Neural progenitor cell (in vitro differentiated cells): ENCODE measurements around the gene SNX8. TPM values are rescaled to one million over a fixed set of nuclear protein-coding genes. Genes with fewer than 3 reads are reported as not detected.
"Not testable (repeated sequence)": the region's sequence is repeated elsewhere in the genome, so short reads cannot be mapped to it uniquely, and the experiment has no call there.

ENCODE experiments used
- DNase-seq: peaks from one replicate; pipeline ENCODE4 v3.0.0-alpha.2; 2016; ENCODE audit warnings: low spot score
- H2AFZ ChIP-seq: fragments of 200-600 bp; sonication (generic); replicated peaks from 2 replicates; pipeline ENCODE4 v1.6.1; 2016; ENCODE audit warnings: antibody characterized with exemption
- H3F3A ChIP-seq: fragments of 200-600 bp; sonication (generic); 2 replicates; pipeline ENCODE4 v1.6.1; 2016; ENCODE audit warnings: antibody characterized with exemption, low read depth
- H3K27ac ChIP-seq: fragments of 200-600 bp; sonication (generic); 2 replicates; pipeline ENCODE4 v1.5.1; 2016; ENCODE audit warnings: mild to moderate bottlenecking
- H3K27me3 ChIP-seq: fragments of 200-600 bp; sonication (generic); 2 replicates; pipeline ENCODE4 v1.6.1; 2016; ENCODE audit warnings: mild to moderate bottlenecking, moderate library complexity
- H3K36me3 ChIP-seq: fragments of 200-600 bp; sonication (generic); 2 replicates; pipeline ENCODE4 v1.5.1; 2016
- H3K4me1 ChIP-seq: fragments of 200-600 bp; sonication (generic); 2 replicates; pipeline ENCODE4 v1.6.1; 2016; ENCODE audit warnings: mixed run types
- H3K4me2 ChIP-seq: fragments of 200-600 bp; sonication (generic); 2 replicates; pipeline ENCODE4 v1.6.1; 2016
- H3K4me3 ChIP-seq: fragments of 200-600 bp; sonication (generic); 2 replicates; pipeline ENCODE4 v1.5.1; 2016
- H3K79me2 ChIP-seq: fragments of 200-600 bp; sonication (generic); 2 replicates; pipeline ENCODE4 v1.6.1; 2016; ENCODE audit warnings: low read depth
- H3K9ac ChIP-seq: fragments of 200-600 bp; sonication (generic); 2 replicates; pipeline ENCODE4 v1.6.1; 2016
- H3K9me3 ChIP-seq: fragments of 200-600 bp; sonication (generic); 2 replicates; pipeline ENCODE4 v1.5.1; 2016; ENCODE audit warnings: low read depth
- H4K20me1 ChIP-seq: fragments of 200-600 bp; sonication (generic); 2 replicates; pipeline ENCODE4 v1.6.1; 2016; ENCODE audit warnings: low read depth
- H3K27ac Mint-ChIP-seq: 3 replicates; pipeline ENCODE4 v1.8.0; 2021; ENCODE audit warnings: mixed read lengths
- H3K27me3 Mint-ChIP-seq: 2 replicates; pipeline ENCODE4 v1.8.0; 2022; ENCODE audit warnings: low read depth, mild to moderate bottlenecking, inconsistent platforms, moderate library complexity, mixed read lengths; ENCODE audit not compliant: insufficient read depth
- H3K36me3 Mint-ChIP-seq: 3 replicates; pipeline ENCODE4 v1.8.0; 2021; ENCODE audit warnings: mixed read lengths
- H3K4me1 Mint-ChIP-seq: 3 replicates; pipeline ENCODE4 v1.8.0; 2021; ENCODE audit warnings: mixed read lengths
- H3K4me3 Mint-ChIP-seq: 3 replicates; pipeline ENCODE4 v1.8.0; 2021; ENCODE audit warnings: mild to moderate bottlenecking, moderate library complexity, mixed read lengths
- H3K9me3 Mint-ChIP-seq: 3 replicates; pipeline ENCODE4 v1.8.0; 2020; ENCODE audit warnings: mixed read lengths
- CTCF ChIP-seq: fragments of 200-600 bp; sonication (generic); IDR thresholded peaks from 2 replicates; pipeline ENCODE4 v1.5.1; 2017; ENCODE audit warnings: antibody characterized with exemption, mild to moderate bottlenecking
- EZH2 ChIP-seq: fragments of 200-600 bp; sonication (generic); IDR thresholded peaks from 2 replicates; pipeline ENCODE4 v1.6.1; 2017; ENCODE audit warnings: antibody characterized with exemption, mild to moderate bottlenecking, moderate library complexity
- EZH2phosphoT487 ChIP-seq: fragments of 200-600 bp; sonication (generic); IDR thresholded peaks from 2 replicates; pipeline ENCODE4 v1.6.1; 2017; ENCODE audit warnings: antibody characterized with exemption
- total RNA-seq: library from RNA; depleted of rRNA; stranded (reverse); fragments of >200 nt; gene quantifications from 2 replicates; pipeline ENCODE4 v1.2.3, GENCODE V29; 2015; ENCODE audit warnings: low replicate concordance

SNX8 gene
- total RNA-seq, 1 donor from 2014 or later: 3.6 TPM

GRCh38 chr7:2309889-2310331 lies 4.3 kb downstream of the SNX8 start:
- H3K4me3 ChIP-seq: no peak overlapping the region
- Mint-ChIP-seq H3K4me1 (peaks cover 19% of the 10 kb centered on the region), H3K27ac (peak overlapping the region; percentile 85), H3K9me3 (no peaks in the 10 kb centered on the region), H3K27me3 (peaks cover 3% of the 10 kb centered on the region), H3K4me3 (peak overlapping the region; percentile 10), H3K36me3 (peaks cover 5% of the 10 kb centered on the region)
- peaks cover 74% of the 10 kb centered on the region for H3K79me2 ChIP-seq
- no peak overlapping the region for H3K9ac ChIP-seq
- no peaks in the 10 kb centered on the region for H3K9me3 ChIP-seq
- no peaks in the 10 kb centered on the region for H4K20me1 ChIP-seq
- no peak overlapping the region for H2AFZ ChIP-seq
- TF ChIP-seq EZH2 (no peak), CTCF (no peak), EZH2phosphoT487 (no peak)
- H3K36me3 ChIP-seq: no peaks in the 10 kb centered on the region
- peaks cover 8% of the 10 kb centered on the region for H3K4me1 ChIP-seq
- H3F3A ChIP-seq: peaks cover 7% of the 10 kb centered on the region
- H3K27me3 ChIP-seq: no peaks in the 10 kb centered on the region
- H3K27ac ChIP-seq: peak overlapping the region; percentile 57
- DNase-seq: peak; percentile 87
- H3K4me2 ChIP-seq: peak overlapping the region; percentile 44

GRCh38 chr7:2307690-2308107 lies 6.5 kb downstream of the SNX8 start:
- peaks cover 16% of the 10 kb centered on the region for H3K4me1 Mint-ChIP-seq
- Histone ChIP-seq H2AFZ (no peak overlapping the region), H3K36me3 (no peaks in the 10 kb centered on the region), H3K9me3 (no peaks in the 10 kb centered on the region), H3K27ac (no peak overlapping the region), H3K27me3 (no peaks in the 10 kb centered on the region), H3F3A (no peaks in the 10 kb centered on the region), H3K4me2 (no peak overlapping the region), H3K79me2 (peaks cover 66% of the 10 kb centered on the region), H3K4me3 (no peak overlapping the region), H3K4me1 (peaks cover 8% of the 10 kb centered on the region), H3K9ac (no peak overlapping the region), H4K20me1 (no peaks in the 10 kb centered on the region)
- TF ChIP-seq EZH2phosphoT487 (no peak), CTCF (no peak), EZH2 (no peak)
- DNase-seq: no peak
- no peak overlapping the region for H3K4me3 Mint-ChIP-seq
- H3K27ac Mint-ChIP-seq: no peak overlapping the region
- H3K9me3 Mint-ChIP-seq: peaks cover 4% of the 10 kb centered on the region
- peaks cover 5% of the 10 kb centered on the region for H3K36me3 Mint-ChIP-seq
- H3K27me3 Mint-ChIP-seq: peaks cover 3% of the 10 kb centered on the region

- Mint-ChIP-seq H3K27me3 (peaks cover 3% of the 10 kb centered on the region), H3K27ac (peak overlapping the region; percentile 74), H3K36me3 (no peaks in the 10 kb centered on the region), H3K4me1 (peaks cover 11% of the 10 kb centered on the region), H3K4me3 (no peak overlapping the region), H3K9me3 (peaks cover 5% of the 10 kb centered on the region)
- Histone ChIP-seq H3K27ac (no peak overlapping the region), H3F3A (no peaks in the 10 kb centered on the region), H3K79me2 (peaks cover 61% of the 10 kb centered on the region), H2AFZ (no peak overlapping the region), H3K36me3 (no peaks in the 10 kb centered on the region), H3K4me3 (no peak overlapping the region), H3K4me2 (no peak overlapping the region), H4K20me1 (no peaks in the 10 kb centered on the region), H3K27me3 (no peaks in the 10 kb centered on the region), H3K9ac (no peak overlapping the region), H3K4me1 (peaks cover 8% of the 10 kb centered on the region), H3K9me3 (no peaks in the 10 kb centered on the region)
- DNase-seq: no peak
- no peak for TF ChIP-seq EZH2
- no peak for TF ChIP-seq CTCF
- no peak for TF ChIP-seq EZH2phosphoT487
Observed at GRCh38 chr7:2306688-2307087, 7.6 kb downstream of the SNX8 start.

- H3K4me3 Mint-ChIP-seq, H3K4me3 ChIP-seq, H3K36me3 ChIP-seq, H2AFZ ChIP-seq, H3K4me1 ChIP-seq, H3K27me3 Mint-ChIP-seq, H3K9me3 ChIP-seq, H3K27ac ChIP-seq, H4K20me1 ChIP-seq, H3K27ac Mint-ChIP-seq, DNase-seq, H3K9ac ChIP-seq, H3K27me3 ChIP-seq, H3F3A ChIP-seq, H3K4me2 ChIP-seq, H3K36me3 Mint-ChIP-seq: not testable (repeated sequence)
- Mint-ChIP-seq H3K4me1 (peaks cover 19% of the 10 kb centered on the region), H3K9me3 (peaks cover 13% of the 10 kb centered on the region)
- H3K79me2 ChIP-seq: peaks cover 54% of the 10 kb centered on the region
Observed at GRCh38 chr7:2305258-2305657, 9.0 kb downstream of the SNX8 start.

- H3K36me3 ChIP-seq, H3K27me3 Mint-ChIP-seq, H3K36me3 Mint-ChIP-seq, H3K27ac Mint-ChIP-seq, H3K27ac ChIP-seq, H3K9ac ChIP-seq, H3K9me3 ChIP-seq, H3K4me2 ChIP-seq, H3K4me1 ChIP-seq, H3K4me3 Mint-ChIP-seq, DNase-seq, H3K27me3 ChIP-seq, H2AFZ ChIP-seq, H3K4me3 ChIP-seq, H4K20me1 ChIP-seq: not testable (repeated sequence)
- H3F3A ChIP-seq: peaks cover 14% of the 10 kb centered on the region
- peaks cover 17% of the 10 kb centered on the region for H3K4me1 Mint-ChIP-seq
- peaks cover 19% of the 10 kb centered on the region for H3K9me3 Mint-ChIP-seq
- H3K79me2 ChIP-seq: peaks cover 48% of the 10 kb centered on the region
Observed at GRCh38 chr7:2303520-2303919, 10.7 kb downstream of the SNX8 start.

- not testable (repeated sequence) for H3K4me2 ChIP-seq, H3K27me3 ChIP-seq, H3K27ac ChIP-seq, H3K9me3 ChIP-seq, H3K9ac ChIP-seq, H2AFZ ChIP-seq, H3K4me1 ChIP-seq, H3K4me3 ChIP-seq, DNase-seq, H3K4me3 Mint-ChIP-seq, H4K20me1 ChIP-seq, H3K27me3 Mint-ChIP-seq, H3K36me3 Mint-ChIP-seq, H3K36me3 ChIP-seq, H3K27ac Mint-ChIP-seq
- peaks cover 48% of the 10 kb centered on the region for H3K79me2 ChIP-seq
- Mint-ChIP-seq H3K4me1 (peaks cover 17% of the 10 kb centered on the region), H3K9me3 (peaks cover 19% of the 10 kb centered on the region)
- peaks cover 14% of the 10 kb centered on the region for H3F3A ChIP-seq
Observed at GRCh38 chr7:2302743-2303397, 11.4 kb downstream of the SNX8 start.
